ENCODE results near the gene OR2AG2.

DNA sequence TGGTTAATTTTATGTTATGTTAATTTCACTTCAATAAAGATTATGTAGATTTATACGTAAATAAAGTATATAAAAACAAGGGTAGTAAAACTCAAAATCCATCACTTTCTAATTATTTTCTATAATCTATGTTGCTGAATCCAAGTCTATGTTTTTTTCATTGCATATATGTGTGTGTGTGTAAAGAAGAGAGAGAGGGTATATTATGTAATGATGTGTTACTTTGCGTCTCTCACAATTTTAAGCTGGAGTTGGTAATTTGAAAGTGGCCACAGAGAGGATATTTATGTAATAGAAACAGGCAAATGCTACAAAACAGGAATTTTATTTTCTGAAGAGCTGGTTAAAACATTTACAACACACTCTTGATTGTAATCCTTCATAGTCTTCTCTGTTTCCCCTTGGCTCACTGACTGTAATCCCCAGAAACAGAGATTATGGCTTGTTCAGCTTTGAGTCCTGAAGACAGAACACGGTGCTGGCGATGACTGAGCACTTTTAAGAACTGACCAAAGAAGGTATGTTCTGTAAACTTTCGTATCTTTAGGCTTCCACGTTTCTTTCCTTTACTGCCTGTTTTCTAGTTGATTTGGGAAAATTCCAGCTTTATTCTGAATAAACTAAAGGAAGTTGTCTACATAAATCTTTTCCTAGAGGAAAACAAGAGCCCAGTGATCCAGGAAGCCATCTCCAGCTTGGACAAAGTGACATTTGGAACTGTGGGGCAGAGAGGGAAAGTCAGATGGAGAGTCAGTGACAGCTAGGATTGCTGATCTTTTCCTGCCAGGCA lies 43.6 kb downstream of the OR2AG2 start:
- TF ChIP-seq ZNF384 (IDR thresholded peaks at IDR 0.05) (no peak), FOXK2 (IDR thresholded peaks at IDR 0.05) (no peak), TARDBP (IDR thresholded peaks at IDR 0.05) (no peak), ELF4 (IDR thresholded peaks at IDR 0.05) (no peak), L3MBTL2 (conservative IDR thresholded peaks at IDR 0.05) (no peak), BHLHE40 (IDR thresholded peaks at IDR 0.05; ENCODE audit: borderline replicate concordance) (no peak), SP1 (IDR thresholded peaks at IDR 0.05) (no peak), LEF1 (IDR thresholded peaks at IDR 0.05; ENCODE audit: borderline replicate concordance) (no peak), ARNT (IDR thresholded peaks at IDR 0.05) (no peak), FOXM1 (IDR thresholded peaks at IDR 0.05; ENCODE audit: borderline replicate concordance) (no peak), SUZ12 (IDR thresholded peaks at IDR 0.05) (no peak), HDGF (IDR thresholded peaks at IDR 0.05; ENCODE audit: borderline replicate concordance) (no peak), CTBP1 (IDR thresholded peaks at IDR 0.05; ENCODE audit: borderline replicate concordance) (no peak)
- TF ChIP-seq, protein P1, sequence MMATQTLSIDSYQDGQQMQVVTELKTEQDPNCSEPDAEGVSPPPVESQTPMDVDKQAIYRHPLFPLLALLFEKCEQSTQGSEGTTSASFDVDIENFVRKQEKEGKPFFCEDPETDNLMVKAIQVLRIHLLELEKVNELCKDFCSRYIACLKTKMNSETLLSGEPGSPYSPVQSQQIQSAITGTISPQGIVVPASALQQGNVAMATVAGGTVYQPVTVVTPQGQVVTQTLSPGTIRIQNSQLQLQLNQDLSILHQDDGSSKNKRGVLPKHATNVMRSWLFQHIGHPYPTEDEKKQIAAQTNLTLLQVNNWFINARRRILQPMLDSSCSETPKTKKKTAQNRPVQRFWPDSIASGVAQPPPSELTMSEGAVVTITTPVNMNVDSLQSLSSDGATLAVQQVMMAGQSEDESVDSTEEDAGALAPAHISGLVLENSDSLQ (IDR thresholded peaks at IDR 0.05), result no peak
